ENCODE measurements around the gene RBM33.

RBM33 gene

GRCh38 chr7:155766386-155766785, 121.9 kb downstream of the RBM33 start:
- TF ChIP-seq PRDM2 (tag by site-specific recombination; IDR thresholded peaks at IDR 0.05; ENCODE audit: borderline replicate concordance): no peak
- TF ChIP-seq ZNF394 (tag by site-specific recombination; IDR thresholded peaks at IDR 0.05; ENCODE audit: borderline replicate concordance): no peak
- TF ChIP-seq ZNF423 (tag by site-specific recombination; IDR thresholded peaks at IDR 0.05): no peak
- TF ChIP-seq BCL11B (tag by site-specific recombination; IDR thresholded peaks at IDR 0.05; ENCODE audit: low read depth): no peak
- no peak for TF ChIP-seq ZNF140 (tag by site-specific recombination; IDR thresholded peaks at IDR 0.05)
- no peak for TF ChIP-seq ZXDB (tag by site-specific recombination; IDR thresholded peaks at IDR 0.05)
- TF ChIP-seq ZBTB20 (tag by site-specific recombination; IDR thresholded peaks at IDR 0.05): no peak
- no peak for TF ChIP-seq ZNF548 (tag by site-specific recombination; IDR thresholded peaks at IDR 0.05)
- TF ChIP-seq ZNF169 (tag by site-specific recombination; IDR thresholded peaks at IDR 0.05): no peak
- TF ChIP-seq PRDM4 (tag by site-specific recombination; IDR thresholded peaks at IDR 0.05): no peak
- no peak for TF ChIP-seq ZBTB7A (tag by site-specific recombination; IDR thresholded peaks at IDR 0.05; ENCODE audit: low read depth)
- no peak for TF ChIP-seq AEBP2 (tag by site-specific recombination; IDR thresholded peaks at IDR 0.05; ENCODE audit: borderline replicate concordance)
- no peak for TF ChIP-seq ZSCAN5A (tag by site-specific recombination; IDR thresholded peaks at IDR 0.05)
- TF ChIP-seq PRDM6 (tag by site-specific recombination; IDR thresholded peaks at IDR 0.05): no peak
- no peak for TF ChIP-seq ZNF776 (tag by site-specific recombination; IDR thresholded peaks at IDR 0.05; ENCODE audit: borderline replicate concordance)
- no peak for TF ChIP-seq ZNF621 (tag by site-specific recombination; IDR thresholded peaks at IDR 0.05)
- TF ChIP-seq ZNF768 (tag by site-specific recombination; IDR thresholded peaks at IDR 0.05): no peak
- TF ChIP-seq ZBTB21 (tag by site-specific recombination; IDR thresholded peaks at IDR 0.05): no peak
- H3K36me3 ChIP-seq (ENCODE audit: control insufficient read depth in 2 of 2, insufficient read depth in 1 of 2, low read length in 2 of 2): peaks cover 0 to 88% of the 10 kb centered on the region in 2 experiments; a peak in 1 of 3 replicates
- no peaks in the 10 kb centered on the region for H3K4me1 ChIP-seq (ENCODE audit: control insufficient read depth, insufficient read depth, low read length)
- no peak overlapping the region for H3K27ac ChIP-seq (ENCODE audit: extremely low read depth, low read depth, low read length)
- H3K4me3 ChIP-seq (ENCODE audit: low read depth, low read length): no peak overlapping the region
- ChIA-PET POLR2A (no interaction called here), CTCF (interaction anchor here (0.8 to 2.8 kb wide), 8 partner anchors 9 to 839 kb away, joined by 3 to 26 read pairs (median 4); no protein-coding TSS in a partner anchor)
- H3K9me3 ChIP-seq (ENCODE audit: control insufficient read depth, insufficient read depth, low read depth, low read length): no peaks in the 10 kb centered on the region
